Lower leg skin (tissue), 4 donors: ENCODE measurements around the gene SLC37A1. TPM values are rescaled to one million over a fixed set of nuclear protein-coding genes. Genes with fewer than 3 reads are reported as not detected.
A peak's percentile ranks its signal among the peaks of the same experiment; 100 is the strongest.

Experiments used
- DNase-seq, 2 donors: peaks; one replicate each; pipeline ENCODE4 v3.0.0-alpha.2; 2019; ENCODE audit warnings: low spot score in 2 of 2
- H3K4me3 ChIP-seq: fragments of 200-600 bp; sonication (generic); 2 replicates; pipeline ENCODE4 v1.5.1; 2017; ENCODE audit warnings: mild to moderate bottlenecking, low read depth; ENCODE audit not compliant: poor library complexity, severe bottlenecking
- POLR2A ChIP-seq, 2 donors: fragments of 450-650 bp; IDR thresholded peaks; one replicate each; pipeline ENCODE4 v1.6.1; 2016 to 2017; ENCODE audit warnings: antibody characterized with exemption in 2 of 2, mild to moderate bottlenecking in 1 of 2, moderate library complexity in 1 of 2
- WGBS, 2 donors: methylation state at CpG; one replicate each; pipeline ENCODE4 v1.1.5; 2018; 5-methylcytosine and 5-hydroxymethylcytosine counted together
- intact Hi-C: fragments of 100-400 bp; cut with DNase I; formaldehyde crosslinking; loops from one replicate; pipeline ENCODE4 v1.15.0; 2023; ENCODE audit warnings: low total_unique reads
- total RNA-seq, 4 donors: library from RNA; depleted of rRNA; stranded (reverse); fragments of >200 nt; gene quantifications; one replicate each; pipeline ENCODE4 v1.1.0, GENCODE V29; 2016
- TF ChIP-seq, protein P1 (sequence below), 3 donors: fragments of 450-650 bp; IDR thresholded peaks; one replicate each; pipeline ENCODE4 v1.5.1; 2016; ENCODE audit warnings: antibody characterized with exemption in 3 of 3, mild to moderate bottlenecking in 3 of 3, moderate library complexity in 2 of 3

The SLC37A1 gene
- total RNA-seq, 4 donors from 2014 or later: 7.4 to 19.2 (median 16.9) TPM

DNA sequence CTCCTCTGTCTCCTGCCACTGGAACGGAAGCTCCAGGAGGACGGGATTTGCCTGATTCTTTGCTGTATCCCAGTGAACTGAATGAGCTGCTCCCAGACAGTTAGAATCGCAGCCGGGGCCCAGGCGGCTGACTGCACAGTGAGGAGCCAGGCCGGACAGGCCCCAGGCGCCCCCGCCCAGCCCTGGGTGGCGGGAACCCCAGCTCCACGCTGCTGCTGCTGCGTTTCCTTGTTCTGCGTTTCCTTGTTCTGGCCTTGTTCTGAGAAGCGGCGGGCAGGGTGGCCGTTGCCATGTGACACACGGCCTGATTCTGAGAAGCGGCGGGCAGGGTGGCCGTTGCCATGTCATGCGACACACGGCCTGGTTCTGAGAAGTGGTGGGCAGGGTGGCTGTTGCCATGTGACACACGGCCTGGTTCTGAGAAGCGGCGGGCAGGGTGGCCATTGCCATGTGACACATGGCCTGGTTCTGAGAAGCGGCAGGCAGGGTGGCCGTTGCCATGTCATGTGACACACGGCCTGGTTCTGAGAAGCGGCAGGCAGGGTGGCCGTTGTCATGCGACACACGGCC, 56.2 kb downstream of the SLC37A1 start:
- intact Hi-C loops: no loop called here
- H3K4me3 ChIP-seq: no peak overlapping the region
- DNase-seq: peak in 1 of 2 donors; percentile 58
- no peak for TF ChIP-seq POLR2A (IDR thresholded peaks at IDR 0.05)
- 84 to 92% methylated on average over 25 to 31 of the region's 31 CpGs for WGBS, 2 donors

DNA sequence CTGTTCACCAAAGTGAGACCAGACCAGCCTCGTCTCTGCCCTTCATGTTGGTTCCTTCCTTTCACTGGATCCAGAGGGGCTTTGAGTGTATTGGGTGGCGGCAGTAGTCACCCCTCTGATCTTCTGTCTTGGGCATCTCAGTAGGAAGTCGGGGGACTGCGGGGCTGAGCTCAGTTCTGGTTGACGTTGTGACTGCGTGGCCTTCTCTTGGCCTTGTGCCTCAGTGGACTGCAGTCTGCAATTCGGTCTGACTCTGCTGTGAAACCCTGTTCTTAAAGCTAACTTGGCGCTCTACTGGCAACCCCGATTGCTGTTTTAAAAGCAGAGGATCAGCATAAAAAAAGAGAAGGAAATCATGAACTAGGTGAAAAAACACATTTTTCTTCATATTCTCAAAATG, 56.7 kb downstream of the SLC37A1 start:
- 86 to 96% methylated on average over 9 of the region's 9 CpGs for WGBS, 2 donors
- intact Hi-C loops: no loop called here
- peak in 1 of 2 donors; percentile 70 for DNase-seq
- no peak overlapping the region for H3K4me3 ChIP-seq
- TF ChIP-seq, protein P1, sequence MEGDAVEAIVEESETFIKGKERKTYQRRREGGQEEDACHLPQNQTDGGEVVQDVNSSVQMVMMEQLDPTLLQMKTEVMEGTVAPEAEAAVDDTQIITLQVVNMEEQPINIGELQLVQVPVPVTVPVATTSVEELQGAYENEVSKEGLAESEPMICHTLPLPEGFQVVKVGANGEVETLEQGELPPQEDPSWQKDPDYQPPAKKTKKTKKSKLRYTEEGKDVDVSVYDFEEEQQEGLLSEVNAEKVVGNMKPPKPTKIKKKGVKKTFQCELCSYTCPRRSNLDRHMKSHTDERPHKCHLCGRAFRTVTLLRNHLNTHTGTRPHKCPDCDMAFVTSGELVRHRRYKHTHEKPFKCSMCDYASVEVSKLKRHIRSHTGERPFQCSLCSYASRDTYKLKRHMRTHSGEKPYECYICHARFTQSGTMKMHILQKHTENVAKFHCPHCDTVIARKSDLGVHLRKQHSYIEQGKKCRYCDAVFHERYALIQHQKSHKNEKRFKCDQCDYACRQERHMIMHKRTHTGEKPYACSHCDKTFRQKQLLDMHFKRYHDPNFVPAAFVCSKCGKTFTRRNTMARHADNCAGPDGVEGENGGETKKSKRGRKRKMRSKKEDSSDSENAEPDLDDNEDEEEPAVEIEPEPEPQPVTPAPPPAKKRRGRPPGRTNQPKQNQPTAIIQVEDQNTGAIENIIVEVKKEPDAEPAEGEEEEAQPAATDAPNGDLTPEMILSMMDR (IDR thresholded peaks at IDR 0.05): no peak

DNA sequence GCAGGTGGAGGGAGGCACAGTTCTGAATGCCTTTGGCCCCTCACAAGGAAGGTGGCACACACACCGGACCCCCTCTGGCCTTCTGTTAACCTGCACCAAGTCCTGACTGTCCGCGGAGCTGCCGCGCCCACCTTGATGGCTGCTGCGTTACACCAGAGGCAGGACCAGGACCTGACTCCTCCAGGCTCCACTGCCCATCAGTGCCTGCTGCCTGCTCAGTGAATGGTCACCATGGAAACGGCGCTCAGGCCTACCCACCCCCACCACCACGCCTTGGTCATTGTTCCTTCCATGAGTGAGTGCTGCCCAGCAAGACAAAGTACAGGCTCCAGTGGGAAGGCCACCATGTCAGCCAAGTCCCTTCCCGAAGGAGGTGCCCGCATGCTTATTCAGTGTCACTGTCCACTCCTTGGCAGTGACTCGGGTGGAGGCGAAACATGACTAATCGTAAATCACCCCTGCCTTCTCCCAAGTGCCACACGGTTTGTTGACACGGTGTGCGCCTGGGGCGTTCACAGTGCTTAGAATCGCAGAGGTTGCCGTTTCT, 57.3 kb downstream of the SLC37A1 start:
- H3K4me3 ChIP-seq: no peak overlapping the region
- intact Hi-C loops: no loop called here
- TF ChIP-seq, protein P1 (IDR thresholded peaks at IDR 0.05): no peak
- TF ChIP-seq POLR2A (IDR thresholded peaks at IDR 0.05): no peak
- 85 to 91% methylated on average over 20 of the region's 20 CpGs for WGBS, 2 donors
- DNase-seq: peak in 1 of 2 donors; percentile 80

DNA sequence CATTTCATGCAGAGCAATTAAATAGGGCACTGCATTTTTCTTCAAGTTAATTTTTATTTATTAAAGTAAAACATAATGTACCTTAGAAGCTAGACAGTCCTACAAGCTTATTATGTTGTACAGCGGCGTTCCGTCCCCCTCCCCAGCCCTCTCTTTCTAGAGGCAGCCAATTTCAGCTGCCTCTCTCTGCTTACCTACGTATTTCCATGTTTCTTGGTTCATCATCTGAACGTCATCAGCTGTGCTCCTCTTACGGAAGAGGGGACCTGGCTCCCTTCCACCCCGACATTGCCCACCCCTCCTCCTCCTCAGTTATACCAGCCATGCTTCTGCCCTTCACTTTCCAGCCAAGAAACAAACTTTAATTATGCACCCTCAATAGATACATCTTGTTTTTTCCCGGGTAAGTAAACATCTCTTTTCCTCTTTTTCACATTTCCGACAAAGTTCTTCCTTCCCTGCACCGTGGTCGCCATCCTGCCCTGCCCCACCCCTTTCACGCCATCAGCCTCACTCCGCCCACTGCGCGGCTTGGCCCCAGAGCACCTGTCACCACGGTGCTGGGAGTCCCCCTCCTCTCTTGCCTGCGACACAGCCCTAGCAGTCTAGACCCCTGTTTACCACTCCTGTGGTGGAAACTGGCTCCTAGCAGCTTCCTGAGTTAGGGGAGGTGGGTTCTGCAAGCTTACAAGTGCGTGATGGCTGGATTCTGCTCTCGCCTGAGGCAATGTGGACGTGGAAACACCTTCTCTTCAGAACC, 57.9 kb downstream of the SLC37A1 start:
- TF ChIP-seq, protein P1 (IDR thresholded peaks at IDR 0.05): no peak
- no peak for TF ChIP-seq POLR2A (IDR thresholded peaks at IDR 0.05)
- H3K4me3 ChIP-seq: no peak overlapping the region
- DNase-seq: peak in 1 of 2 donors; percentile 72
- intact Hi-C loops: no loop called here
- WGBS, 2 donors: 85 to 89% methylated on average over 20 of the region's 20 CpGs

DNA sequence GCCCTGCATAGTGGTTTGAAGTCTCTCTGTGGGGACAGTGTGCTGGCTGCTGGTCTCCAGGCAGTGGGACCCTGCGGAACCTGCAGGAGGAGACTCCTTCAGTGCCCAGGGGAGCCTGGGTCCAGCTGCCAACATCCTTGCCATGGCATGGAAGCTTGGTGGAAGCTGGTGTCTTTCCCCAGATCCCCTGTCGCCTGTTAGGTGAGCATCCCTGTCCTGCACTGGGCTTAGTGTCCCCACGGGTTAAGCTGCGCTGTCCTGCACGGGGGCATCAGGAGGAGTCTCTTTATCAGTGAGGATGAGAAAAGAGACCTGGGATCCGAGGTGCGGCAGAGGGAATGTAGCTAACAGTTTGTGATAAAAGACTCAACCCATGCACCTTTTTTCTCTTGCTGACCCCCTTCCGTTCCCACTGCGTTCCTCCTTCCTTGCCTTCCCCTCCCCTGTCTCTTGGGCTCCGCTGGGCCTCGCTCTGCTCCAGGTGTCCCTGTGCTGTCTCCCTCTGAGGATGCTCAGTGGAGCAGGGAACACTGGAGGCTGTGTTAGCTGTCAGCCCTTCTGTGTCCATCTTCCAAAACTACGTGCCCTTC, 59.3 kb downstream of the SLC37A1 start:
- 95% methylated on average over 12 of the region's 12 CpGs for WGBS, 2 donors
- DNase-seq: peak in 1 of 2 donors; percentile 77
- TF ChIP-seq POLR2A (IDR thresholded peaks at IDR 0.05): no peak
- TF ChIP-seq, protein P1 (IDR thresholded peaks at IDR 0.05): no peak
- intact Hi-C loops: no loop called here
- H3K4me3 ChIP-seq: no peak overlapping the region
